ENCODE data around the gene IFT20. TPM values are rescaled to one million over a fixed set of nuclear protein-coding genes. Genes with fewer than 3 reads are reported as not detected.

The IFT20 gene
- total RNA-seq, 1 experiment from 2014 or later: 21.0 TPM

DNA sequence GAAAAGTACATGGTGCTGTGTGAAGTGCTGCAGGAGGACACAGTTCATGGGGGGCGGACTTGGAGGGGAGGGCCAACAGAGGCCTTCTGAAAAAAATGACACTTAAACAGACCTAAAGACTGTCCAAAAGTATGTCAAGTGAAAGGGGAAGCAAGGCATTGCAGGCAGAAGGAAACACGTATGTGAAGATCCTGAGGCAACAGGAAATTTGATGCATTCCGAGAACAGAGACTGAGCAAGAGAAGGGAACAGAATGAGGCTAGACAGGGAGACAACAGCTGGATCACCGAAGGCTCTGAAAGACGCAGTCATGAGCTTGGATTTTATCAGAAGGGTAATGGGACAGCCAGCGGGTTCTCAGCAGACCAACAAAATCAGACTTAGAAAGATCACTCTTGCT lies 1.1 kb downstream of the IFT20 start:
- WGBS (ENCODE audit: extremely low coverage, insufficient read length, low lambda C conversion rate): no CpG with 5 or more reads among the region's 6 CpGs
- Histone ChIP-seq H2BK15ac (ENCODE audit: low read depth, low read length) (no peak overlapping the region), H2BK12ac (ENCODE audit: insufficient read length, low read depth, low read length) (no peak overlapping the region), H3K18ac (ENCODE audit: insufficient read length, low read depth, low read length) (no peak overlapping the region), H3K23me2 (ENCODE audit: insufficient read length, low read depth, low read length, poor library complexity, severe bottlenecking) (peaks cover 13% of the 10 kb centered on the region), H3K9me3 (ENCODE audit: control insufficient read depth, low read depth, low read length) (no peaks in the 10 kb centered on the region), H4K5ac (ENCODE audit: insufficient read length, low read depth, low read length) (no peak overlapping the region), H3K79me2 (ENCODE audit: insufficient read depth, low read length) (no peaks in the 10 kb centered on the region; the same call in 1 of the 2 replicates), H2BK20ac (ENCODE audit: low read depth, low read length, poor library complexity, severe bottlenecking) (no peak overlapping the region), H2BK5ac (ENCODE audit: insufficient read length, low read length) (no peak overlapping the region), H2BK120ac (ENCODE audit: low read depth, low read length, poor library complexity, severe bottlenecking) (no peak overlapping the region), H3T11ph (ENCODE audit: low read length) (no peak overlapping the region), H3K56ac (ENCODE audit: insufficient read length, low read depth, low read length) (no peak overlapping the region), H3K14ac (ENCODE audit: insufficient read depth, low read length) (no peak overlapping the region), H3K23ac (ENCODE audit: insufficient read length, low read depth, low read length) (no peak overlapping the region), H3K27me3 (ENCODE audit: insufficient read depth, low read length) (no peaks in the 10 kb centered on the region), H4K20me1 (ENCODE audit: control insufficient read depth, insufficient read depth, insufficient read length) (no peaks in the 10 kb centered on the region), H3K27ac (ENCODE audit: insufficient read length, low read depth, low read length) (no peak overlapping the region), H3K4me2 (ENCODE audit: insufficient read depth, insufficient read length, low read length) (peak overlapping the region; percentile 93), H2AK5ac (ENCODE audit: insufficient read length, low read length) (no peak overlapping the region), H4K91ac (ENCODE audit: insufficient read length, low read depth, low read length) (no peak overlapping the region), H3K4ac (ENCODE audit: low read depth, low read length) (no peak overlapping the region), H4K8ac (replicated peaks; ENCODE audit: insufficient read length, low read depth, low read length) (no peak overlapping the region), H3K4me1 (ENCODE audit: insufficient read depth, low read length) (peaks cover 9% of the 10 kb centered on the region; the same call in 1 of the 2 replicates), H3K9ac (ENCODE audit: extremely low read depth, insufficient read length, low read length) (no peak overlapping the region), H2AFZ (ENCODE audit: low read length) (no peak overlapping the region), H3K79me1 (ENCODE audit: insufficient read depth, low read depth, low read length, poor library complexity, severe bottlenecking) (no peaks in the 10 kb centered on the region)
- H3K27me3 Mint-ChIP-seq (ENCODE audit: low read depth): no peaks in the 10 kb centered on the region
- H3K36me3 Mint-ChIP-seq (ENCODE audit: insufficient read depth in 1 of 3, low read depth in 3 of 3): peaks cover 0 to 5% (median 3%) of the 10 kb centered on the region in 3 experiments; a peak in 5 of 7 replicates
- DNase-seq: no peak
- TF ChIP-seq, protein P1, sequence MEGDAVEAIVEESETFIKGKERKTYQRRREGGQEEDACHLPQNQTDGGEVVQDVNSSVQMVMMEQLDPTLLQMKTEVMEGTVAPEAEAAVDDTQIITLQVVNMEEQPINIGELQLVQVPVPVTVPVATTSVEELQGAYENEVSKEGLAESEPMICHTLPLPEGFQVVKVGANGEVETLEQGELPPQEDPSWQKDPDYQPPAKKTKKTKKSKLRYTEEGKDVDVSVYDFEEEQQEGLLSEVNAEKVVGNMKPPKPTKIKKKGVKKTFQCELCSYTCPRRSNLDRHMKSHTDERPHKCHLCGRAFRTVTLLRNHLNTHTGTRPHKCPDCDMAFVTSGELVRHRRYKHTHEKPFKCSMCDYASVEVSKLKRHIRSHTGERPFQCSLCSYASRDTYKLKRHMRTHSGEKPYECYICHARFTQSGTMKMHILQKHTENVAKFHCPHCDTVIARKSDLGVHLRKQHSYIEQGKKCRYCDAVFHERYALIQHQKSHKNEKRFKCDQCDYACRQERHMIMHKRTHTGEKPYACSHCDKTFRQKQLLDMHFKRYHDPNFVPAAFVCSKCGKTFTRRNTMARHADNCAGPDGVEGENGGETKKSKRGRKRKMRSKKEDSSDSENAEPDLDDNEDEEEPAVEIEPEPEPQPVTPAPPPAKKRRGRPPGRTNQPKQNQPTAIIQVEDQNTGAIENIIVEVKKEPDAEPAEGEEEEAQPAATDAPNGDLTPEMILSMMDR (conservative IDR thresholded peaks at IDR 0.05): no peak
- H3K9me3 Mint-ChIP-seq: no peaks in the 10 kb centered on the region; a peak in 1 of 5 replicates
- H3K4me3 Mint-ChIP-seq: peak overlapping the region; percentile 97 to 99
- peak overlapping the region in 2 of 3 experiments; percentile 7 to 61; a peak in 2 of 7 replicates for H3K27ac Mint-ChIP-seq
- peaks cover 19 to 23% of the 10 kb centered on the region in 2 experiments for H3K4me1 Mint-ChIP-seq
